Small intestine (tissue), 7 donors: ENCODE results near the gene SIX2. TPM values are rescaled to one million over a fixed set of nuclear protein-coding genes. Genes with fewer than 3 reads are reported as not detected.

Experiments used
- DNase-seq, 2 donors: peaks; one replicate each; pipeline versions ENCODE4 v3.0.0 to v3.0.0-alpha.2; 2013
- FAIRE-seq: peaks from 2 replicates; lab custom pipeline; 2012; peaks lifted over from hg19 to GRCh38; lab: Jason Lieb, UNC
- H3K27ac ChIP-seq, 3 donors: one replicate each; pipeline ENCODE4 v1.5.1; 2013; ENCODE audit warnings: low read length in 2 of 3, mild to moderate bottlenecking in 2 of 3, control low read depth in 1 of 3, inconsistent platforms in 1 of 3, low read depth in 1 of 3, moderate library complexity in 1 of 3
- H3K27me3 ChIP-seq, 3 donors: one replicate each; pipeline ENCODE4 v1.6.1; 2013; ENCODE audit warnings: low read length in 3 of 3, inconsistent platforms in 1 of 3; ENCODE audit not compliant: control insufficient read depth in 3 of 3, insufficient read depth in 3 of 3
- H3K36me3 ChIP-seq, 3 donors: one replicate each; pipeline ENCODE4 v1.6.1; 2013; ENCODE audit warnings: low read length in 3 of 3, inconsistent platforms in 1 of 3, low read depth in 1 of 3, mild to moderate bottlenecking in 1 of 3, moderate library complexity in 1 of 3; ENCODE audit not compliant: control insufficient read depth in 3 of 3, insufficient read depth in 2 of 3
- H3K4me1 ChIP-seq, 3 donors: one replicate each; pipeline ENCODE4 v1.6.1; 2013; ENCODE audit warnings: low read length in 2 of 3, inconsistent platforms in 1 of 3, low read depth in 1 of 3, mild to moderate bottlenecking in 1 of 3, moderate library complexity in 1 of 3; ENCODE audit not compliant: control insufficient read depth in 3 of 3, insufficient read depth in 2 of 3
- H3K4me3 ChIP-seq, 3 donors: one replicate each; pipeline ENCODE4 v1.5.1; 2013; ENCODE audit warnings: low read length in 3 of 3, control low read depth in 1 of 3, inconsistent platforms in 1 of 3, low read depth in 1 of 3, mild to moderate bottlenecking in 1 of 3, moderate library complexity in 1 of 3
- H3K9me3 ChIP-seq, 2 donors: one replicate each; pipeline ENCODE4 v1.6.1; 2013; ENCODE audit warnings: low read depth in 1 of 2, low read length in 1 of 2; ENCODE audit not compliant: control insufficient read depth in 2 of 2, insufficient read depth in 1 of 2
- WGBS, 3 donors: extraction: QIAGEN DNeasy Blood & Tissue Kit; methylation state at CpG; one replicate each; pipeline ENCODE4 v1.1.7; 2013; 5-methylcytosine and 5-hydroxymethylcytosine counted together
- polyA plus RNA-seq, 4 donors: library from polyadenylated mRNA; stranded (reverse) in 3 of 4; unstranded in 1 of 4; fragments of 200-250 nt in 3 of 4; fragments of 120-200 nt in 1 of 4; gene quantifications; one replicate each; pipeline versions ENCODE4 v1.2.1 to v1.2.3, GENCODE V29; 2013
- donor health status: healthy with polysubstance abuse.
- donor health status: control.
- donor health status: control.
- donor health status: Bipolar disorder and iron deficiency.
- donor health status: healthy.

The SIX2 gene
- polyA plus RNA-seq, 4 donors = 0.06 to 0.12 TPM; not detected in 2

- Histone ChIP-seq H3K4me1 (peaks cover 2 to 19% (median 4%) of the 10 kb centered on the region in 3 donors), H3K27ac (no peak overlapping the region), H3K36me3 (no peaks in the 10 kb centered on the region), H3K27me3 (peaks cover 31 to 94% (median 48%) of the 10 kb centered on the region in 3 donors), H3K4me3 (peak overlapping the region in 1 of 3 donors; percentile 9), H3K9me3 (no peaks in the 10 kb centered on the region)
- DNase-seq (peak; percentile 18 to 60), FAIRE-seq (no peak)
- 3 to 9% (median 4%) methylated on average over 29 to 57 of the region's 57 CpGs for WGBS, 3 donors
Measured at GRCh38 chr2:45014016-45014702, 4.9 kb upstream of the SIX2 start.

DNA sequence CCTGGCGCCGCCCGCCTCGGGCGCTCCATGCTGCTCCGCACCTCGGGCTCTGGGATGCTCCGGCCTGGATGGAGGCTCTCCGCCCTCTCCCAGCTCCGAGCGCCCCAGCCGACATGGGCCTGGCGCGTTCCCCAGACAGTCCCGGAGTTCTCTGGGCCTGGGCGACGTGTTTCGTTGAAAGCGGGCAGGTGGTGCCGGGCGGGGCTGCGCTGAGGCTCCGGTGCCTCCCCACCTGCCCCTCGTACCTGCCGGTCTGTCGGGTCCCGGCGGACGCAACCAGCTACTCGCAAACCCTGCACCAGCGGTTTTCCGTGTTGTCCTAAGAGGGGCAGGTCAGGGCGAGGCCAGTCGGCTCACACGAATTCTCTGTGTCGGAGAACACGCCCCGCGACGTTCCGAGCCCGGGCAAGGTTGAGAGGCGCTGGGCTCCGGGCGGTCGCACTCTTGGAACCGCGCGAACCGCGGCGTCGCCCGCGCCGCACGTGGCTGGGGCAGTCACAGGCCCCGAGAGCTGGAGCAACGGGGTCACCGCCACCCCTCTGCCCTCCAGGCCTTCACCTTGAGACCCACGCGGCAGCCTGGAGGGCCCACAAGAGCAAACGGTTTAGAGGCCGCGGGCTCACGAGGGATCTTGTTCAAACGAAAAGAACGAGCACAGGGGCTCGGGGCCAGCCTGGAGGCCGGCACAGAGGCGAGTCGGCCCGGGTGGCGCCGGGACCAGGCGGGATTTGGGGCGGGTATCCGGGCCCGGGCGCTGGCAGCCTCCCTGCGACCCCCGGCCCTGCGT, 4.2 kb upstream of the SIX2 start:
- peaks cover 2 to 24% (median 4%) of the 10 kb centered on the region in 3 donors for H3K4me1 ChIP-seq
- WGBS, 3 donors = 3 to 6% (median 6%) methylated on average over 65 to 83 of the region's 83 CpGs
- DNase-seq (peak in 1 of 2 donors; percentile 41), FAIRE-seq (no peak)
- peak overlapping the region in 1 of 3 donors; percentile 9 for H3K4me3 ChIP-seq
- H3K36me3 ChIP-seq = no peaks in the 10 kb centered on the region
- H3K27ac ChIP-seq = no peak overlapping the region
- H3K9me3 ChIP-seq = no peaks in the 10 kb centered on the region
- peaks cover 37 to 92% (median 46%) of the 10 kb centered on the region in 3 donors for H3K27me3 ChIP-seq

- 30 to 38% (median 33%) methylated on average over 13 of the region's 13 CpGs for WGBS, 3 donors
- H3K4me1 ChIP-seq = peaks cover 2 to 29% (median 4%) of the 10 kb centered on the region in 3 donors
- H3K4me3 ChIP-seq = no peak overlapping the region
- peaks cover 0 to 3% of the 10 kb centered on the region in 2 donors for H3K9me3 ChIP-seq
- peaks cover 43 to 94% (median 50%) of the 10 kb centered on the region in 3 donors for H3K27me3 ChIP-seq
- FAIRE-seq (no peak), DNase-seq (no peak)
- no peaks in the 10 kb centered on the region for H3K36me3 ChIP-seq
- no peak overlapping the region for H3K27ac ChIP-seq
Measured at GRCh38 chr2:45012733-45013132, 3.5 kb upstream of the SIX2 start.

DNA sequence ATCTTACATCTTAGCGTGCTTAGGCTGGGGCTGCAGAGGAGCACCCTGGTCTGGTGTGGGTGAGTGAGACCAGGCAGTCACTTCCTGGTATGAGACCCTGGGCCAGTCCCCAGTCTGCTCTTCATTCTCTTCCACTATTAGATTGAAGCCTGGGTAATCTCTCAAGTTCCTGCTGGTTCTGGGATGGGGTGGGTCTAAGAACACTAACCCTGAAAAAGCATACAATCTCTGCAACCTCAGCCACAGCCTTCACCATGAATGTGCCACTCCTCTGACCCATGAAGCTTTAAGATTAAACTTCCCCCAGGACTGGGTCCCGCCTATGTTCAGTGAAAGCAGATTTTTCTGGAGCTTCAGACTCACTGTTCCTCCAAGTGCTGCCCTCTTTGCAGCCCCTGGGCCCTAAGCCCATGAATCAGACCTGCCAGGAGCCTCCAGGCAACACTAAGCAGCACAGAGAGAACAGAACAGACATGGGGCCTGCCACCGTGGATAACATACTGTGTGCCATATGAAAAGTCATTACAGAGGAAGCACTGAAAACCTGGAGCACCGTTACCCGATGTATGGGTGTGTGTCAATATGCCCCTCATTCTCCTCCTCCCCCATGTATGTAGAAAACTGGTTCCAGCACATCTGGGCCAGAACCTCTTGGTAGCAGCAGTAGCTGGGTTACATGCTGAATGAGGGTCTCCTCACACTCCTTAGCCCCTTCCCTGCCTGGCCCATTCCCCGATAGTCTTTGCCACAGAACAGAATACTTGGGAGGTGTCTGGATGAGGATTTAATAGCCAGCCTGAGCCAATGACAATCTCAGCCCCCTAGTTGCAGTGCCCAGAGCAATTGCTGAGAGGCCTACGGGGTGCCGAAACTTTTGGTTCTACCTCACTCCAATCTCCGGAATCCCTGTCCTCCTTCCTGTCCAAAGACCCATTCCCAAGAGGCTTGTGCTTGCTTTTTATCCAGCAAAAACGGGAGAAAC, 2.7 kb upstream of the SIX2 start:
- 34 to 46% (median 35%) methylated on average over 10 of the region's 10 CpGs for WGBS, 3 donors
- Histone ChIP-seq H3K4me3 (no peak overlapping the region), H3K27ac (no peak overlapping the region), H3K9me3 (peaks cover 0 to 3% of the 10 kb centered on the region in 2 donors), H3K4me1 (peaks cover 2 to 29% (median 4%) of the 10 kb centered on the region in 3 donors), H3K27me3 (peaks cover 44 to 94% (median 58%) of the 10 kb centered on the region in 3 donors), H3K36me3 (no peaks in the 10 kb centered on the region)
- DNase-seq = no peak
- FAIRE-seq = no peak

- DNase-seq = no peak
- H3K4me3 ChIP-seq = no peak overlapping the region
- no peak overlapping the region for H3K27ac ChIP-seq
- peaks cover 2 to 29% (median 4%) of the 10 kb centered on the region in 3 donors for H3K4me1 ChIP-seq
- FAIRE-seq = no peak
- peaks cover 44 to 95% (median 64%) of the 10 kb centered on the region in 3 donors for H3K27me3 ChIP-seq
- no peaks in the 10 kb centered on the region for H3K36me3 ChIP-seq
- 46 to 62% (median 58%) methylated on average over 3 of the region's 3 CpGs for WGBS, 3 donors
- H3K9me3 ChIP-seq = peaks cover 0 to 3% of the 10 kb centered on the region in 2 donors
Measured at GRCh38 chr2:45011121-45011520, 1.9 kb upstream of the SIX2 start.

DNA sequence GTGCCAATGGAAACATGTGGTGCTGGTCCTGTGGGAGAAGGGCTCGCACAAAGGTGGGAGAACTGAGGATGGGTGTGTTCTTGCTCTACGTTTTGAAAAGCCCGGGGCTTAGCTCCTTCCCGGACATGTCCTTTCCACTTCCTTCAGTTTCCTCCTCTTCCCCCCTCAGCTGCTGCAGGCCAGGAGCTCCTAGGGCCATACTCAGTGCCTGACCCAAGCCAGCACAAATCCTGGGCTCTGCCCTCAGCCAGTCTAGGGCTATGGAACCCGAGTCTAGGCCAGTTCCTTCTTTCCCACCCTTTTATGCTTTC, 1.4 kb upstream of the SIX2 start:
- H3K36me3 ChIP-seq = no peaks in the 10 kb centered on the region
- peaks cover 0 to 3% of the 10 kb centered on the region in 2 donors for H3K9me3 ChIP-seq
- H3K4me3 ChIP-seq = peak overlapping the region in 1 of 3 donors; percentile 6
- H3K27ac ChIP-seq = no peak overlapping the region
- DNase-seq = no peak
- H3K27me3 ChIP-seq = peaks cover 44 to 96% (median 65%) of the 10 kb centered on the region in 3 donors
- FAIRE-seq = no peak
- peaks cover 2 to 29% (median 4%) of the 10 kb centered on the region in 3 donors for H3K4me1 ChIP-seq
- WGBS, 3 donors = 8 to 18% (median 12%) methylated on average over 5 of the region's 5 CpGs

DNA sequence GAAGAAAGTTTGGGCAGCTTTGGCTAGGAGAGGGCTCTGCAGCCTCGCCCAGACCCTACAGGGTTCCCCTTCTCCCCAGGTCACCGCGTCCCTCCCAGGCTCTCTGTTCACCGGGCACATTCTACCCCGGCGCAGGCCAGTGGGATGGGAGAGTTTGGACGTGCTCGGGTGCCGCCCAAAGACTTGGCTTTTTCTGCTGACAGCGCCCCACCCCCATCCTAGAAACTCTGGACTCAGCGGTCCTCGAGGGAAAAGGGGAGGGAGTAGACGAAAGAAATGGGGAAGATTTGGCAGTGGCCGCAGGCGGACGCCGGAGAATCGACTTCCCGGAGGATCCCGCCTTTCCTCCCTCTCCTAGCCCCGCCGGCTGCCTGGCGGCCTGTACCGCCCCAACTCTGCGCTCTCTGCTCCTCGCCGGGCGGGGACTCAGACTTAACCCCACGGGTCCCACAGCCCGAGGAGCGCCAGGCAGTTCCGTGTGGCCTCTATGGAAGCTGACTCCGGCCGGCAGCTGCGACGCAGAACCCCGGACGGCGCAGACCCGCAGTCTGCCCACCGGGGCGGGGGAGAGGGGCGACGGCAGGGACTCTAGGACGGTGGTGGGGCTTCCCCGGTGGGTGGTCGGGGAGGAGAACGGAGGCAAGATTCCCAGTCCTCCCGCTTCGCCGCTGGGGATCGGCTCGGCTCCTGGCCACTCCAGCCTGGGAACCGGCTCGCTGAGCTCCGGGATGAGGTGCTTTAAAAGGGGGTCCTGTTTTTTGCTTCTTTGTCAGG, 863 bp upstream of the SIX2 start:
- 2 to 7% (median 3%) methylated on average over 48 to 56 of the region's 56 CpGs for WGBS, 3 donors
- DNase-seq = peak in 1 of 2 donors; percentile 46
- no peak for FAIRE-seq
- Histone ChIP-seq H3K36me3 (no peaks in the 10 kb centered on the region), H3K4me3 (peak overlapping the region in 2 of 3 donors; percentile 2 to 6), H3K4me1 (peaks cover 2 to 29% (median 4%) of the 10 kb centered on the region in 3 donors), H3K27me3 (peaks cover 42 to 96% (median 66%) of the 10 kb centered on the region in 3 donors), H3K27ac (no peak overlapping the region), H3K9me3 (peaks cover 0 to 3% of the 10 kb centered on the region in 2 donors)
